ENCODE measurements around the gene FGF2. TPM values are rescaled to one million over a fixed set of nuclear protein-coding genes. Genes with fewer than 3 reads are reported as not detected.
"Not testable (repeated sequence)": the region's sequence is repeated elsewhere in the genome, so short reads cannot be mapped to it uniquely, and the experiment has no call there.

Gene FGF2
- total RNA-seq, 2 experiments from 2014 or later, result 0.79 to 1.2 TPM

- Mint-ChIP-seq H3K36me3 (ENCODE audit: low read depth) (no peaks in the 10 kb centered on the region), H3K4me3 (no peak overlapping the region), H3K27me3 (ENCODE audit: low read depth) (peaks cover 6% of the 10 kb centered on the region), H3K4me1 (ENCODE audit: low read depth) (no peaks in the 10 kb centered on the region), H3K27ac (no peak overlapping the region), H3K9me3 (no peaks in the 10 kb centered on the region)
- no peak for DNase-seq
- CTCF ChIA-PET, result no interaction called here
- intact Hi-C loops (cut with micrococcal nuclease), result no loop called here
Observed at GRCh38 chr4:122855353-122855890, 28.8 kb downstream of the FGF2 start.

DNA sequence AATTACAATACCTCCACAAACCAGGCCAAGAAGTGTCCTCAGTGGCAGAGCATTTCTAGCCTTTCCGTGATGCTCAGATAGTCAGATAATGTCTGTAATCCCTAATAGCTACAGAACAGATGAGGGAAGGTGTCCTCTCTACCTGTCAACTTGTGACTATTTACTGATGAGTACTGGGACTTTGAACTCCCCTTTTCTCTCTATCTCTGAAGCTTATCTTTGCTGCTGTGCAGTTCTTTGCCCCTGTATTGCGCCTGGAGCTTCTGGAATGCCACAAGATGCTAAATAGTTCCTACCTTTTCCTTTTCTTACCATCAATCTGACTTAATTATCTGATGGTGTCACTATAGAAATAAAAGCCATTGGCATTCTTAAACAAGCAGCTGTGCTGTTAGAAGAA is 30.5 kb downstream of the FGF2 start:
- no peak for DNase-seq
- H3K4me1 Mint-ChIP-seq (ENCODE audit: low read depth), result no peaks in the 10 kb centered on the region
- H3K9me3 Mint-ChIP-seq, result no peaks in the 10 kb centered on the region
- H3K27me3 Mint-ChIP-seq (ENCODE audit: low read depth), result peaks cover 15% of the 10 kb centered on the region
- no peak overlapping the region for H3K4me3 Mint-ChIP-seq
- H3K27ac Mint-ChIP-seq, result no peak overlapping the region
- no peaks in the 10 kb centered on the region for H3K36me3 Mint-ChIP-seq (ENCODE audit: low read depth)
- CTCF ChIA-PET, result no interaction called here
- intact Hi-C loops (cut with micrococcal nuclease), result no loop called here

GRCh38 chr4:122858705-122859104 is 32.1 kb downstream of the FGF2 start:
- Mint-ChIP-seq H3K36me3 (ENCODE audit: low read depth) (no peaks in the 10 kb centered on the region), H3K4me3 (no peak overlapping the region), H3K9me3 (no peaks in the 10 kb centered on the region), H3K4me1 (ENCODE audit: low read depth) (no peaks in the 10 kb centered on the region), H3K27ac (no peak overlapping the region), H3K27me3 (ENCODE audit: low read depth) (peaks cover 16% of the 10 kb centered on the region)
- CTCF ChIA-PET, result no interaction called here
- no peak for DNase-seq
- intact Hi-C loops (cut with micrococcal nuclease), result no loop called here

- CTCF ChIA-PET, result no interaction called here
- peaks cover 15% of the 10 kb centered on the region for H3K27me3 Mint-ChIP-seq (ENCODE audit: low read depth)
- no peaks in the 10 kb centered on the region for H3K36me3 Mint-ChIP-seq (ENCODE audit: low read depth)
- intact Hi-C loops (cut with micrococcal nuclease), result no loop called here
- no peak overlapping the region for H3K27ac Mint-ChIP-seq
- H3K9me3 Mint-ChIP-seq, result no peaks in the 10 kb centered on the region
- DNase-seq, result no peak
- no peaks in the 10 kb centered on the region for H3K4me1 Mint-ChIP-seq (ENCODE audit: low read depth)
- no peak overlapping the region for H3K4me3 Mint-ChIP-seq
Observed at GRCh38 chr4:122861172-122861943, 34.7 kb downstream of the FGF2 start.

- CTCF ChIA-PET, result no interaction called here
- no peak overlapping the region for H3K4me3 Mint-ChIP-seq
Observed at GRCh38 chr4:122863639-122864038, 37.0 kb downstream of the FGF2 start.

DNA sequence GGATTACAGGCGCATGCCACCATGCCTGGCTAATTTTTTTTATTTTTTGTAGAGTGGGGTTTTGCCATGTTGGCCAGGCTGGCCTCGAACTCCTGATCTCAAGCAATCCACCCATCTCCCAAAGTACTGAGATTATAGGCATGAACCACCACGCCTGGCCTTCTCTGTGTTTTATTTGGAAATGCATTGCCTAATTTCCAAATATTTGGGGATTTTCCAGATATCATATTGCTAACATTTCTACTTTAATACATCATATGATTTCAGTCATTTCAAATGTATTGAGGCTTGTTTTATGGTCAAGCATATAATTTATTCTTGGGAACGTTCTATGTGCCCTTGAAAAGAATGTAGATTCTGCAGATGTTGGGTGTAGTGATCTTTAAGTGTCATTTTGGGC is 38.8 kb downstream of the FGF2 start:
- no peak for DNase-seq
- no peak overlapping the region for H3K4me3 Mint-ChIP-seq
- H3K4me1 Mint-ChIP-seq (ENCODE audit: low read depth), result no peaks in the 10 kb centered on the region
- no peaks in the 10 kb centered on the region for H3K36me3 Mint-ChIP-seq (ENCODE audit: low read depth)
- peaks cover 19% of the 10 kb centered on the region for H3K27me3 Mint-ChIP-seq (ENCODE audit: low read depth)
- CTCF ChIA-PET, result no interaction called here
- intact Hi-C loops (cut with micrococcal nuclease), result no loop called here
- H3K27ac Mint-ChIP-seq, result no peak overlapping the region
- no peaks in the 10 kb centered on the region for H3K9me3 Mint-ChIP-seq

More at GRCh38 chr4:122863639-122864038, 37.0 kb downstream of the FGF2 start:
- H3K27me3 Mint-ChIP-seq (ENCODE audit: low read depth), result peaks cover 15% of the 10 kb centered on the region
- no peaks in the 10 kb centered on the region for H3K36me3 Mint-ChIP-seq (ENCODE audit: low read depth)
- no peak overlapping the region for H3K27ac Mint-ChIP-seq
- no peaks in the 10 kb centered on the region for H3K4me1 Mint-ChIP-seq (ENCODE audit: low read depth)
- H3K9me3 Mint-ChIP-seq, result no peaks in the 10 kb centered on the region
- intact Hi-C loops (cut with micrococcal nuclease), result no loop called here
- DNase-seq, result no peak

DNA sequence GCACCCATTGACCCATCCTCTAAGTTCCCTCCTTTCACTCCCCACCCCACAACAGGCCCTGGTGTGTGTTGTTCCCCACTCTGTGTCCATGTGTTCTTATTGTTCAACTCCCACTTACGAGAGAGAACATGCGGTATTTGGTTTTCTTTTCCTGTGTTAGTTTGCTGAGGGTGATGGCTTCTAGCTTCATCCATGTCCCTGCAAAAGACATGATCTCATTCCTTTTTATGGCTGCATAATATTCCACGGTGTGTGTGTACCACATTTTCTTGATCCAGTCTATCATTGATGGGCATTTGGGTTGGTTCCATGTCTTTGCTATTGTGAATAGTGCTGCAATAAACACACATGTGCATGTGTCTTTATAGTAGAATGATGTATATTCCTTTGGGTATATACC is 41.6 kb downstream of the FGF2 start:
- DNase-seq; H3K36me3 Mint-ChIP-seq (ENCODE audit: low read depth); intact Hi-C loops (cut with micrococcal nuclease); H3K9me3 Mint-ChIP-seq; H3K27ac Mint-ChIP-seq; CTCF ChIA-PET; H3K4me3 Mint-ChIP-seq; H3K4me1 Mint-ChIP-seq (ENCODE audit: low read depth): not testable (repeated sequence)
- H3K27me3 Mint-ChIP-seq (ENCODE audit: low read depth), result peaks cover 21% of the 10 kb centered on the region

GRCh38 chr4:122873146-122873545 is 46.5 kb downstream of the FGF2 start:
- CTCF ChIA-PET, result interaction anchor here (1.2 to 1.4 kb wide), 2 partner anchors 15 to 115 kb away, joined by 3 to 4 read pairs; no protein-coding TSS in a partner anchor
- DNase-seq, result no peak
- peaks cover 29% of the 10 kb centered on the region for H3K27me3 Mint-ChIP-seq (ENCODE audit: low read depth)
- no peaks in the 10 kb centered on the region for H3K36me3 Mint-ChIP-seq (ENCODE audit: low read depth)
- no peak overlapping the region for H3K4me3 Mint-ChIP-seq
- H3K4me1 Mint-ChIP-seq (ENCODE audit: low read depth), result no peaks in the 10 kb centered on the region
- intact Hi-C loops (cut with micrococcal nuclease), result no loop called here
- H3K9me3 Mint-ChIP-seq, result no peaks in the 10 kb centered on the region
- no peak overlapping the region for H3K27ac Mint-ChIP-seq

- H3K27ac Mint-ChIP-seq, result no peak overlapping the region
- CTCF ChIA-PET, result interaction anchor here (1.2 to 1.4 kb wide), 2 partner anchors 16 to 116 kb away, joined by 3 to 4 read pairs; no protein-coding TSS in a partner anchor
- H3K27me3 Mint-ChIP-seq (ENCODE audit: low read depth), result peaks cover 29% of the 10 kb centered on the region
- intact Hi-C loops (cut with micrococcal nuclease), result no loop called here
- no peaks in the 10 kb centered on the region for H3K4me1 Mint-ChIP-seq (ENCODE audit: low read depth)
- DNase-seq, result no peak
- no peaks in the 10 kb centered on the region for H3K36me3 Mint-ChIP-seq (ENCODE audit: low read depth)
- no peak overlapping the region for H3K4me3 Mint-ChIP-seq
- no peaks in the 10 kb centered on the region for H3K9me3 Mint-ChIP-seq
Observed at GRCh38 chr4:122873821-122874593, 47.4 kb downstream of the FGF2 start.

GRCh38 chr4:122875949-122876348 is 49.3 kb downstream of the FGF2 start:
- CTCF ChIA-PET, result interaction anchor here (0.7 kb wide), 1 partner anchor 66 kb away, joined by 4 read pairs; no protein-coding TSS in a partner anchor
- H3K9me3 Mint-ChIP-seq, result peaks cover 4% of the 10 kb centered on the region

GRCh38 chr4:122876456-122876855 is 49.8 kb downstream of the FGF2 start:
- no peak overlapping the region for H3K27ac Mint-ChIP-seq

More at GRCh38 chr4:122875949-122876348, 49.3 kb downstream of the FGF2 start:
- no peak for DNase-seq
- H3K4me1 Mint-ChIP-seq (ENCODE audit: low read depth), result no peaks in the 10 kb centered on the region
- no peak overlapping the region for H3K27ac Mint-ChIP-seq
- intact Hi-C loops (cut with micrococcal nuclease), result no loop called here
- no peaks in the 10 kb centered on the region for H3K36me3 Mint-ChIP-seq (ENCODE audit: low read depth)
- no peak overlapping the region for H3K4me3 Mint-ChIP-seq
- H3K27me3 Mint-ChIP-seq (ENCODE audit: low read depth), result peaks cover 18% of the 10 kb centered on the region

GRCh38 chr4:122879001-122879400 is 52.4 kb downstream of the FGF2 start:
- peaks cover 2% of the 10 kb centered on the region for H3K36me3 Mint-ChIP-seq (ENCODE audit: low read depth)
- intact Hi-C loops (cut with micrococcal nuclease), result no loop called here
- no peak overlapping the region for H3K4me3 Mint-ChIP-seq
- H3K27me3 Mint-ChIP-seq (ENCODE audit: low read depth), result peaks cover 4% of the 10 kb centered on the region
- no peaks in the 10 kb centered on the region for H3K4me1 Mint-ChIP-seq (ENCODE audit: low read depth)
- CTCF ChIA-PET, result no interaction called here
- H3K9me3 Mint-ChIP-seq, result peaks cover 7% of the 10 kb centered on the region
- no peak overlapping the region for H3K27ac Mint-ChIP-seq
- no peak for DNase-seq

More at GRCh38 chr4:122876456-122876855, 49.8 kb downstream of the FGF2 start:
- DNase-seq, result no peak
- Mint-ChIP-seq H3K4me1 (ENCODE audit: low read depth) (no peaks in the 10 kb centered on the region), H3K27me3 (ENCODE audit: low read depth) (peaks cover 17% of the 10 kb centered on the region), H3K9me3 (peaks cover 7% of the 10 kb centered on the region), H3K36me3 (ENCODE audit: low read depth) (peaks cover 2% of the 10 kb centered on the region), H3K4me3 (no peak overlapping the region)
- CTCF ChIA-PET, result interaction anchor here (0.7 to 1.1 kb wide), 2 partner anchors 38 to 67 kb away, joined by 3 to 4 read pairs; no protein-coding TSS in a partner anchor
- intact Hi-C loops (cut with micrococcal nuclease), result no loop called here
